Measurements from ENCODE around the gene DMGDH.

Gene DMGDH

DNA sequence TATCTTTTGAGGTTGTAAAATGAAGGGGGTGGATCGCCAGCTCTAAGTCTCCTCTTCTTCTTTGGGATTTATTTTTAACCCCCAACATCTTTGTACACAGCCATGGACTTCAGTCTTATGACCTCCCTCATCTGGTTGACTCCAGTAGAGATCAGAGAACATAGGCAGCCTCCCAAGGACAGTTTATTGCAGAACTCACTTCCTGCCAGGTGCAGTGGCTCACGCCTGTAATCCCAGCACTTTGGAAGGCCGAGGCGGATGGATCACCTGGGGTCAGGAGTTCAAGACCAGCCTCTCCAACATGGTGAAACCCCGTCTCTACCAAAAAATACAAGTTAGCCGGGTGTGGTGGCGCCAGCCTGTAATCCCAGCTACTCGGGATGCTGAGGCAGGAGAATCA is 39.3 kb upstream of the DMGDH start:
- TF ChIP-seq, protein P1, sequence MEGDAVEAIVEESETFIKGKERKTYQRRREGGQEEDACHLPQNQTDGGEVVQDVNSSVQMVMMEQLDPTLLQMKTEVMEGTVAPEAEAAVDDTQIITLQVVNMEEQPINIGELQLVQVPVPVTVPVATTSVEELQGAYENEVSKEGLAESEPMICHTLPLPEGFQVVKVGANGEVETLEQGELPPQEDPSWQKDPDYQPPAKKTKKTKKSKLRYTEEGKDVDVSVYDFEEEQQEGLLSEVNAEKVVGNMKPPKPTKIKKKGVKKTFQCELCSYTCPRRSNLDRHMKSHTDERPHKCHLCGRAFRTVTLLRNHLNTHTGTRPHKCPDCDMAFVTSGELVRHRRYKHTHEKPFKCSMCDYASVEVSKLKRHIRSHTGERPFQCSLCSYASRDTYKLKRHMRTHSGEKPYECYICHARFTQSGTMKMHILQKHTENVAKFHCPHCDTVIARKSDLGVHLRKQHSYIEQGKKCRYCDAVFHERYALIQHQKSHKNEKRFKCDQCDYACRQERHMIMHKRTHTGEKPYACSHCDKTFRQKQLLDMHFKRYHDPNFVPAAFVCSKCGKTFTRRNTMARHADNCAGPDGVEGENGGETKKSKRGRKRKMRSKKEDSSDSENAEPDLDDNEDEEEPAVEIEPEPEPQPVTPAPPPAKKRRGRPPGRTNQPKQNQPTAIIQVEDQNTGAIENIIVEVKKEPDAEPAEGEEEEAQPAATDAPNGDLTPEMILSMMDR (IDR thresholded peaks at IDR 0.05; ENCODE audit: borderline replicate concordance, control extremely low read depth, extremely low read depth, insufficient read depth, missing control alignments): no peak
- no peak for DNase-seq (ENCODE audit: low spot score)
- in situ Hi-C loops (cut with MboI; ENCODE audit: low sequenced_read_pairs, unreplicated experiment): no loop called here

DNA sequence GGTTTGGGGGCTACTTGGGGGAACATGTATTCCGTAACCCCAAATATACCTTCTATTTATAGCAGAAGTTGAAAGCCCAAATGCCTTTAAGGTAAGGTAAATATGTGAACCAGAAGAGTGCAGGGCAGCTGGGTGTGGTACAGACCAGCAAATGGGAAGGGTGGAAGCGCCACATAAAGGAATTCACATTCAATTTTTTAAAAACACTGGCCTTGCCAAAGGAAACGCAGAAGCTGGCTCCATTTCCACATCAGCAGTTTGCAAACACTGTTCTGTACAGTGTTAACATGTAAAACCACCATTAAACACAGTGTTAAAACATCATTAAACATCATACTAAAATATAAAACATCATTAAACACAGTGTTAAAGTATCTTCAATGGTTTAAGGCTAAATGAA is 38.6 kb upstream of the DMGDH start:
- TF ChIP-seq, protein P1 (IDR thresholded peaks at IDR 0.05; ENCODE audit: borderline replicate concordance, control extremely low read depth, extremely low read depth, insufficient read depth, missing control alignments): no peak
- DNase-seq (ENCODE audit: low spot score): no peak
- in situ Hi-C loops (cut with MboI; ENCODE audit: low sequenced_read_pairs, unreplicated experiment): no loop called here

DNA sequence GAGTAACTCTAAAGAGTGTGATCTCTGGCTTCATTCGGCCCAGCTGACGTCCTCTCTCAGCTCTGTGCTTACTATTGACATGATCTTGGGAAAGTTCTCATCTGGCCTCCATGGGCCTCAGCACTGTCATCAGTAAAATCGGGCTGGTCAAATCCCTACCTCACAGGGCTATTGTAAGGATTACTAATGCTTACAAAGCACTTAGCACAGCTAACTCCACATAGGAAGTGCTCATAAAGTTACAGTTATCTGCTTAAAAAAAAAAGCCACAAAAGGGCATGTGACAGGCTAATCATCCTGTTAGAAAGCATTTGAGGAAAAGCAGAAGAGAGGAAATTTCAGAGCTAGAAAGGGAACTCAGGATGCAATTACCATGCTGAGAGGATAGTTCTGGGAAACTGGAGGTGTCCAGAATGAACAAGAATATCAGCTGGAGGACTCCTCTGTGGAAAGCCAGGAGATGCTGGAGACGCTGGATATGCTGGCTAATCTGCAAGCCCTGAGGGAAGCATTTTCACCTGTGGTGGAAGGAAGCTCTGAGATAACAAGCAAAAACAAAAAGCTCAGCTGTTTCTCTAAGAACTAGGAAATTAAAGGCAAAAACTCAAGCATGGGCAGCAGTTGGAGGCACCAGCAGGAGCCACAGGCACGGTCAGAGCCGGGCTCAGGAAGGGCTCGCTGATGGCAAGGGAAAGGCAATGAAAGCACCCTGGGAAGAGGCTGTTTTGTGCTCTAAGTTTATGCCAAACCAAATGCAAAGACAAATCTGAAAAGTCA is 37.7 kb upstream of the DMGDH start:
- DNase-seq (ENCODE audit: low spot score): no peak
- in situ Hi-C loops (cut with MboI; ENCODE audit: low sequenced_read_pairs, unreplicated experiment): no loop called here
- TF ChIP-seq, protein P1 (IDR thresholded peaks at IDR 0.05; ENCODE audit: borderline replicate concordance, control extremely low read depth, extremely low read depth, insufficient read depth, missing control alignments): no peak

DNA sequence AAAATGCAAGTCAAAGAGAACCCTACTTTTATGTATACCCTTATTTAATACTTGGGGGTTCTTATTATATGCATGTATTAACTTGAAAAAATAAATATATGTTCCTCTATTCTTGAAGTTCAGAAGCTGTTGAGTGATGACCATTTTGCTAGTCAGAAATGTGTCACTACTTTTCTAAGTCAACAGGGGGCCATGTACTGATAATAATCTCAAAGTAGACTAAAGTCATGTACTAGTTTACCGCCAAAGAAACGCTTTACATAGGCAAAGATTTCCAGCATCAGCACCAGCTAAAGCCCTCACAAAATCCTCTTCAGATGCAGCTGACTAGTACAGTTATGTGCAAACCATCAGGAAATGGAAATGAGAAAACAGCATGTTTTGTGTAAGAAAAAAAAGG is 36.4 kb upstream of the DMGDH start:
- TF ChIP-seq, protein P1 (IDR thresholded peaks at IDR 0.05; ENCODE audit: borderline replicate concordance, control extremely low read depth, extremely low read depth, insufficient read depth, missing control alignments): no peak
- in situ Hi-C loops (cut with MboI; ENCODE audit: low sequenced_read_pairs, unreplicated experiment): no loop called here
- no peak for DNase-seq (ENCODE audit: low spot score)

DNA sequence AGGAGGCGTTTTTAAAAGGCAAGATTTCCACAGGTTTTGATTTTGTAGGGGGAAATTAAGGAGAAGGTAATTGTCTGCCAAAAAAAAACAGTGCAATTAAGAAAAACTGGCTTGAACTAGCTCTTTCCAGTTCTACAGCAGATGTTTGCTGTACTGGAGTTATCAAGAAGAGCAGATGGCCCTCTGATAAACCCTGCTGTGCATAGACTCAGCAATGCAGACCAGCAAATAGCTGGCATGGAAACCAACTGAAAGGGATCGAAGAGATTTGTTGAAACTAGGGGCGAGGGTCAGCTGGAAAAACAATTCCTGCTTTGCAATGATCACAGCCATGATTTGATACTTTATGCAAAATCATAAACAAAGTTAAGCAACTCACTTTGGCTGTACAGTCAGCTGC is 24.3 kb upstream of the DMGDH start:
- DNase-seq (ENCODE audit: low spot score): no peak
- in situ Hi-C loops (cut with MboI; ENCODE audit: low sequenced_read_pairs, unreplicated experiment): no loop called here
- TF ChIP-seq, protein P1 (IDR thresholded peaks at IDR 0.05; ENCODE audit: borderline replicate concordance, control extremely low read depth, extremely low read depth, insufficient read depth, missing control alignments): no peak

DNA sequence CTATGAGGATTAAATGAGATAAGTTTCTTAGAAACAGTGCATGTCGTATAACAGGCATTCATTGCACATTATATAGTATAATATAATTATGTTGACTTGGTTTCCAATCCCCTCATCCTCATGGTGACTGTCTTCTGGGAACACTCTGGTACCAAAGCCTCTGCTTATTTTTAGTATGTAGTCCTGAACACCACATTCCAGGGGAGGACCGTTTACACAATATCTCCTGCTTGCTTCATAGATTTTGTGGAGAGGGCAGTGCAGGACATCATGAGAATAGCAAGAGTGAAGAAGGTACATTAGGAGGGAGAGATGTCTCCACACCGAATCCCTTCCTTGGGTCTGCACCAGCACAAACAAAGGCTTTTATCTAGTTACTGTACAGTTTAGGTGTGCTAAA is 21.6 kb upstream of the DMGDH start:
- TF ChIP-seq, protein P1 (IDR thresholded peaks at IDR 0.05; ENCODE audit: borderline replicate concordance, control extremely low read depth, extremely low read depth, insufficient read depth, missing control alignments): no peak
- in situ Hi-C loops (cut with MboI; ENCODE audit: low sequenced_read_pairs, unreplicated experiment): no loop called here
- DNase-seq (ENCODE audit: low spot score): no peak

All from GM13976 (cell line).